LoVo (cell line): ENCODE measurements around the gene EFCAB8.

Source experiments
- DNase-seq: peaks from one replicate; pipeline ENCODE4 v3.0.0-alpha.2; 2016; ENCODE audit warnings: low spot score

Gene EFCAB8

DNA sequence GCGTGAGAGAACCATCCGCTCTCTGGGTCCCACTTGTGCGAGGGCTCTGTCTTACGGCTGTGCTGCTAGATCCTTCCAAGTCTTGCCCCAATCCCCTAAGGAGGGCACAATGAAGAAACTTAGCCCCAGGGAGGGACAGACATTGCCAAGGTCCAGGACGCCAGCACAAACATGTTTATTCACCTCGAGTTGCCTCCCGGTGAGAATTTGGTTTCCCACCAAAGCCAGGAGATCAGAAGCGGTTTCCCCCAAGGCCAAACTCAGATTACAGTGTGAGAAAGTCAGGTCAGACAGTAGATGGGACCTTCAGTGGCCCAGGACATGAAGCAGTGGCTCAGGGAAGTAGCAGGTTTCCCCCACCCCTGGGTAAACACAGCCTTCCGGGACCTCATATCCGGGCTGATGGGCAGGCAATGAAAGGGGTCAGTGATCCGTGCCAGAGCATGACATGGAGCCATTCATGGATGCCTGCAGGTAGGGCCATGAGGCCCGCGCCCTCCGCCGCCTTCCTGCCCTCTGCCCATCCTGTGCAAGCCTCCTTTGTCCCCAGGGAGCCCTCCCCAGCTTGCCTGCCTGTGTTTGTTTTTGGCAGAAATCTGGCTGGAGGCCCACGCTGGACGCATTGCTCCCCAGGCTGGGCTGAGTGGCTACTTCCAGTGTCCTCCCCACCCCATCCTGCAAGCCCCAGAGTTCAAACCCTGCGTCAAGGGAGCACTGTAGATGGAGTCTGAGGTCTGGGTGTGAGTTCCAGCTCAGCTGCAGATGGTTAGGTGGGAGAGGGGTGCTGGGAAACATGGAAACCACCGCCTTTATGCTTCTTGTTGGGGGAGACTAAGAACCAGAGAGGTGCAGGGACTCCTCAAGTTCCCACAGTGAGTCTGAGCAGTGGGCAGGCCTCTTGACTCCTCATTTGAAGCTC, 150.8 kb downstream of the EFCAB8 start:
- no peak for DNase-seq

DNA sequence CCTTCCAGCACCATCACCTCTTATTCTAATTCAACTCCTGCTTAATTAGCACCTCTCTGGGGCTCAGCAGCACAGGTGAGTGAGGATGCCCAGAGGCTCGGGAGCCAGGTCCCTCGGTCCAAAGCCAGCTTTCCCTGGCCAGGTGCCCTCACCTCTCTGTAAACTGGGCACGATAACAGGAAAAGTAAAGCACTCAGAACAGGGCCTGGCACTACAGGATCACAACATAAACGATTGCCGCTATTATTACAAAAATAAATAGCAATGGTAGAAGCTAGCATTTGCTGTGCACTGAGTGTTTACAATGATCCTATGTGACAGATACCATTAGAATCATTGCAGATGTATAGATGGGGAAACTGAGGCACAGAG, 151.4 kb downstream of the EFCAB8 start:
- no peak for DNase-seq

DNA sequence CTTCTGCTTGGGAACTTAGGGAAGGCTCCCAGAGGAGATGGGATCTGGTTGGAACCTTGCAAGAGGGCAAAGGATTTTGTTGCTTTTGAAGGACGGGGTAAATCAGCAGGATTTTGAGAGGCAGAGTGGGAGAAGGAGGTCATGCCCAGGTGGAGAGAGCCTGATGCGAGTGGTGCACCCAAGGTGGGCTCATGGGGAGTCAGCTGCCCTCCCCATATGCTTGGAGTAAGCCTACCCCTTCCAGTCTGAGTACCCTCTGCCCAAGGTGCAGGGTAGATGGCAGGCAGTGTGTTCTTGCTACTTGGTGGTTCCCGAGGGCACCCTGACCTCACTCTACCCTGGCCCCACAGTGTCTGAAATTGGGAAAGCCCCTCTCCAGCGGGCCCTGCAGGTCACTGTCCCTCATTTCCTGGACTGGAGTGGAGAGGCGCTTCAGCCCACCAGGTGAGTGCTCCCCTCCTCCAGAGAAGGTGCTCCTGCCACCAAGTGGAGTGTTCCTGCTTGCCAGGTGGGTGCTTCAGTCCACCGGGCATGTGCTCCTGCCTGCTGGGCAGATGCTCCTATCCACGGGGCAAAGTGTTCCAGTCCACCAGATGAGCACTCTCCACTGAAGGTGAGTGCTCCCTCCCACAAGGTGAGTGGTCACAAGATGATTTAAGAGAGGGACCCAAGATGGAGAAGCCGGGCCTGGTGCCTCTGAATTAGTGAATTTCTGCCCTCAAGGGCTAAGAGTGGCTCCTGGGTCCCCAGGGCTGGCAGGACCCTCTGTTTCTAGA, 152.1 kb downstream of the EFCAB8 start:
- DNase-seq: no peak
